Left colon (tissue), 2 donors: ENCODE measurements around the gene GUCY2D. TPM values are rescaled to one million over a fixed set of nuclear protein-coding genes. Genes with fewer than 3 reads are reported as not detected.
"Not testable (repeated sequence)": the region's sequence is repeated elsewhere in the genome, so short reads cannot be mapped to it uniquely, and the experiment has no call there.

Experiments used
- ATAC-seq: fragments of 200-7000 bp; cut with Tn5 transposase; one replicate; pipeline ENCODE4 v1.9.1; 2020; ENCODE audit warnings: mild to moderate bottlenecking, moderate library complexity
- DNase-seq, 2 donors: peaks; one replicate each; pipeline ENCODE4 v3.0.0-alpha.2; 2020
- intact Hi-C, 2 donors: fragments of 100-400 bp; cut with DNase I in 1 of 2; cut with micrococcal nuclease in 1 of 2; formaldehyde crosslinking; loops; one replicate each; pipeline versions ENCODE4 v1.11.2 to v1.14.0; 2022; cut with DNase I, micrococcal nuclease
- total RNA-seq, 2 donors: library from RNA; stranded (reverse); fragmentation: NEBNext Ultra II Directional; extraction: Animal tissue kit (Norgen Biotek cat#: 25700); gene quantifications; one replicate each; pipeline ENCODE4 v1.2.1, GENCODE V29; 2021
- donor health status: DM: no; HTN: no; CAD: no.
- donor health status: DM: yes; HTN: yes; CAD: no.

The GUCY2D gene
- total RNA-seq, 2 donors from 2014 or later, result not detected

GRCh38 chr17:8013731-8014557 lies 11.5 kb downstream of the GUCY2D start:
- ATAC-seq, result no peak
- intact Hi-C loops, result no loop called here
- DNase-seq, result no peak

GRCh38 chr17:8014558-8014850 lies 12.1 kb downstream of the GUCY2D start:
- DNase-seq, result no peak
- no peak for ATAC-seq
- intact Hi-C loops, result no loop called here

GRCh38 chr17:8015236-8015956 lies 13.0 kb downstream of the GUCY2D start:
- intact Hi-C loops, result no loop called here
- DNase-seq (no peak), ATAC-seq (no peak)

GRCh38 chr17:8015957-8016631 lies 13.7 kb downstream of the GUCY2D start:
- intact Hi-C loops, result no loop called here
- ATAC-seq (peak; percentile 83), DNase-seq (peak in 1 of 2 donors; percentile 64)

- DNase-seq (peak in 1 of 2 donors; percentile 60), ATAC-seq (peak; percentile 83)
- intact Hi-C loops, result no loop called here
Measured at GRCh38 chr17:8016632-8017424, 14.4 kb downstream of the GUCY2D start.

GRCh38 chr17:8018436-8018835 lies 16.0 kb downstream of the GUCY2D start:
- no peak for ATAC-seq
- DNase-seq, result no peak

GRCh38 chr17:8019166-8019565 lies 16.8 kb downstream of the GUCY2D start:
- DNase-seq (no peak), ATAC-seq (no peak)
- intact Hi-C loops, result no loop called here

More at GRCh38 chr17:8018436-8018835, 16.0 kb downstream of the GUCY2D start:
- intact Hi-C loops, result no loop called here

GRCh38 chr17:8019665-8020650 lies 17.5 kb downstream of the GUCY2D start:
- DNase-seq (no peak), ATAC-seq (no peak)
- intact Hi-C loops, result no loop called here

- ATAC-seq, result no peak
- DNase-seq, result no peak
Measured at GRCh38 chr17:8020776-8021564, 18.6 kb downstream of the GUCY2D start.

GRCh38 chr17:8021565-8022359 lies 19.3 kb downstream of the GUCY2D start:
- ATAC-seq (no peak), DNase-seq (no peak)
- intact Hi-C loops, result no loop called here

More at GRCh38 chr17:8020776-8021564, 18.6 kb downstream of the GUCY2D start:
- intact Hi-C loops, result no loop called here

GRCh38 chr17:8022360-8023003 lies 20.1 kb downstream of the GUCY2D start:
- no peak for DNase-seq
- ATAC-seq, result no peak
- intact Hi-C loops, result no loop called here

GRCh38 chr17:8024161-8024560 lies 21.7 kb downstream of the GUCY2D start:
- intact Hi-C loops, DNase-seq: not testable (repeated sequence)

GRCh38 chr17:8025176-8025911 lies 22.9 kb downstream of the GUCY2D start:
- intact Hi-C loops, result no loop called here
- no peak for ATAC-seq

More at GRCh38 chr17:8024161-8024560, 21.7 kb downstream of the GUCY2D start:
- not testable (repeated sequence) for ATAC-seq

GRCh38 chr17:8029121-8029520 lies 26.7 kb downstream of the GUCY2D start:
- ATAC-seq (no peak), DNase-seq (no peak)
- intact Hi-C loops, result no loop called here

More at GRCh38 chr17:8025176-8025911, 22.9 kb downstream of the GUCY2D start:
- no peak for DNase-seq

- no peak for ATAC-seq
- intact Hi-C loops, result no loop called here
- no peak for DNase-seq
Measured at GRCh38 chr17:8031261-8031661, 28.8 kb downstream of the GUCY2D start.
